AG09319 (cell line): ENCODE results near the gene PLD3.

Experiments used
- DNase-seq: peaks from one replicate; pipeline ENCODE4 v3.0.0-alpha.2; 2010; ENCODE audit warnings: low read depth; ENCODE audit errors: extremely low read depth
- TF ChIP-seq, protein P1 (sequence below): IDR thresholded peaks from 2 replicates; pipeline ENCODE4 v1.5.1; 2011; ENCODE audit warnings: low read depth, mild to moderate bottlenecking, inconsistent platforms, low read length, moderate library complexity

The PLD3 gene

DNA sequence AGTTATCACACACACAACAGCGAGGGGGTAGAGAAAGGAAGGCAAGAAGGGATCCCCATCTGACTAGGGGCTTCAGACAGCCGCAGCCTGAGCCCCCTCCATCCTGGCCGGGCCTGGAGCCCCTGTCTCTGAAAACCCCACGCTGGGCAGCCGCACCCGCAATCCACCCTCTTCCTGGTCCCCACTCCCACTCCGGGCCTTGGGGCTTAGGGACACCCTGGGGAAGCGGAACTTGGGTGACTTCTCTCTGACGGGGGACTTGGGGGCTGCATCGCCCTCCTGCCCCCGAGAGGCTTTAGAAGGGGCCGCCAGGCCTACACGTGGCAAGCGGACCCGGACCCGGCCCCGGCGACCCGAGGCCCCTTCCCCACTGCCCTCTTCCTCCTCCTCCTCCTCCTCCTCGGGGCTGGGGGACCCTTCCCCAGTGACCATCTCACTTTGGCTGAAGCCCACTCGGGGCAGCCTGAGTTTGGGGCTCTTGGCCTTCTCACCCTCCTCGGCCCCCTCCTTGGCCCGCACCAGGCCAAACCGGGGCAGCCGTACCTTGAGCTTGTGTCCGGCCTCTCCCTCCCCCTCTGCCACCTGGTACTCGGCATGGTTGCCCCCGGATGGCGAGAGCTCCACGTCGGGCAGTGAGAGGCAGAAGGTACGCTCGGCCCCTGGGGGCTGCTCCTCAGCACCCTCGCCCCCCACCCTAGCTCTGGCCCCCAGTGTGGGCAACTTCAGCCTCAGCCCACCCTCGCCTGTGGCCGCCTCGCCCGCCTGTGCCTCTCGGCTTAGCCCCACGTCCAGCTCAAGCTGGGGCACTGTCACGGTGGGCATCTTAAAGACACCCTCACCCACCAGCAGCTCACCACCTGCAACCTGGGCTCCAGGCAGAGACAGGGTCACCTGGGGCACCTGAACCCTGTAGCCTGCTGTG, 45.7 kb downstream of the PLD3 start:
- TF ChIP-seq, protein P1, sequence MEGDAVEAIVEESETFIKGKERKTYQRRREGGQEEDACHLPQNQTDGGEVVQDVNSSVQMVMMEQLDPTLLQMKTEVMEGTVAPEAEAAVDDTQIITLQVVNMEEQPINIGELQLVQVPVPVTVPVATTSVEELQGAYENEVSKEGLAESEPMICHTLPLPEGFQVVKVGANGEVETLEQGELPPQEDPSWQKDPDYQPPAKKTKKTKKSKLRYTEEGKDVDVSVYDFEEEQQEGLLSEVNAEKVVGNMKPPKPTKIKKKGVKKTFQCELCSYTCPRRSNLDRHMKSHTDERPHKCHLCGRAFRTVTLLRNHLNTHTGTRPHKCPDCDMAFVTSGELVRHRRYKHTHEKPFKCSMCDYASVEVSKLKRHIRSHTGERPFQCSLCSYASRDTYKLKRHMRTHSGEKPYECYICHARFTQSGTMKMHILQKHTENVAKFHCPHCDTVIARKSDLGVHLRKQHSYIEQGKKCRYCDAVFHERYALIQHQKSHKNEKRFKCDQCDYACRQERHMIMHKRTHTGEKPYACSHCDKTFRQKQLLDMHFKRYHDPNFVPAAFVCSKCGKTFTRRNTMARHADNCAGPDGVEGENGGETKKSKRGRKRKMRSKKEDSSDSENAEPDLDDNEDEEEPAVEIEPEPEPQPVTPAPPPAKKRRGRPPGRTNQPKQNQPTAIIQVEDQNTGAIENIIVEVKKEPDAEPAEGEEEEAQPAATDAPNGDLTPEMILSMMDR: no peak
- DNase-seq: no peak

DNA sequence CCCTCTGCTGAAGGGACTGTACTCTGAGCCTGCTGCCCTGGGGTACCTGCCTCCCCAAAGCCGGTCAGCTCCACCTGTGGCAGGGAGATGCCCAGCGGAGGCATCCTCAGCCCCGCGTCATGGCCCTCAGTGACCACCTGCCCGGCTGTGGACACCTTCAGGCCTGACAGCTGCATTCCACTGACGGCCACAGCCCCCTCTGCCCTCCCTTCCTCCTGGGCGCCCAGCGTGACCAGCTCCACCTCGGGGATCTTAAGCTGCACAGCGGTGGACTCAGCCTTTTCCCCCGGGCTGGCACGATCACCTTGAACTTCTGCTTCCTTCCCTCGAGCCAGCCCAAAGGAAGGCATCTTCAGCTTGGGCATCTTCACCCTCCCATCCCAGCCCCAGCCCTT, 46.3 kb downstream of the PLD3 start:
- DNase-seq: no peak
- TF ChIP-seq, protein P1: no peak

DNA sequence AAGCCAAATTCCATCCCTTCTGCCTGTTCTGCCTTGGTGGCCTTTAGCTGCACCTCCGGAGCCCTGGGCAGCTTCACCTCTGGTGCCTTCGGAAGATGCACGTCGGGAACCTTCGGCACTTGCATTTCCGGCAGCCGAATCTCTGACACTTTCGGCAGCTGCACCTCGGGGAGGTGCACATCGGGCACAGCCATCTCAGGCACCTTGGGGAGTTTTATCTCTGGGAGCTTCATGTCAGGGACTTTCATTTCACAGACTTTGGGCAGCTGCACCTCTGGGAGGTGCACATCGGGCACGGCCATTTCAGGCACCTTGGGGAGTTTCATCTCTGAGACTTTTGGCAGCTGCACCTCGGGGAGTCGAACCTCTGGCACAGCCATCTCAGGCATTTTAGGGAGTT, 47.5 kb downstream of the PLD3 start:
- DNase-seq: no peak
- TF ChIP-seq, protein P1: no peak

DNA sequence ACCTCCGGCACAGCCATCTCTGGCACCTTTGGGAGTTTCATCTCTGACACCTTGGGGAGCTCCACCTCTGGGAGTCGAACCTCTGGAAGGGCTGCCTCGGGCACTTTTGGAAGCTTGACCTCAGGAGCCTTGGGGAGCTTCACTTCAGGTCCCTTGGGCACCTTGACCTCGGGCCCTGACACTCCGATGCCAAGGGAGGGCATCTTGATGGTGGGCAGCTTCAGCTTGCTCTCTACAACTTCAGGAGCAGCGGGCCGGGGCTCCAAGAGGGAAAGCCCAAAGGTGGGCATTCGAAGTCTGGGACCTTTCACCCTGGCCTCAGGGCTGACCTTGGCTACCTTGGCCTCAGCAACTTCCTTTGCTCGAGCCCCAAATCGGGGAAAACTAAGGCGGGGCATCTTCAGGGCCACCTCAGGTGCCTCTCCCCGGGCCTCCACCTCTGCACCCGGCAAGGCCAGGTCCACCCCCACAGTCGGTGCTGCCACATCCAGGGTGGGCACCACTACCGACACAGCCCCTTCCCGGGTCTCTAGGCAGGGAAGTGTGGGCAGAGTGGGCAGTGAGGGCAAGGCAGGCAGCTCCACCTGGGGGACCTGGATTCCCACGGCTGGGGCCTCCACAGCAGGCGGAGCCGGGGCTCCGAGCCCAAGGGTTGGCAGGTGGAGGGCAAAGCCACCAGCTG, 48.5 kb downstream of the PLD3 start:
- TF ChIP-seq, protein P1: no peak
- DNase-seq: no peak

DNA sequence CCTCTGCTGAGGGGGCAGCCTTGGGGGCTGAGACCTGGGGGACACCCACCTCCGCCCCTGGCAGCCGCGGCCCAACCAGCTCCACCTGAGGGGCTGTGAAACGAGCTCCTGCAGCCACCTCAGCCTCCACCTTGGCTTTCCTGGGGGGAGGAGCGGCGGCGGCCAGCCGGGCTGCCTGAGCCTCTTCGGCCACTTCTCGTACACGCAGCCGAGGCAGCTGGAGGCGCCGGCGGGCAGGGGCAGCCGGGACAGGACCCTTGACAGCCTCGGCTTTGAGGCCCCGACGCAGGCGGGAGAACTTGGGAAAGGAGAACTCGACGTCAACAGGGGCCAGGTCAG, 49.0 kb downstream of the PLD3 start:
- TF ChIP-seq, protein P1: no peak

DNA sequence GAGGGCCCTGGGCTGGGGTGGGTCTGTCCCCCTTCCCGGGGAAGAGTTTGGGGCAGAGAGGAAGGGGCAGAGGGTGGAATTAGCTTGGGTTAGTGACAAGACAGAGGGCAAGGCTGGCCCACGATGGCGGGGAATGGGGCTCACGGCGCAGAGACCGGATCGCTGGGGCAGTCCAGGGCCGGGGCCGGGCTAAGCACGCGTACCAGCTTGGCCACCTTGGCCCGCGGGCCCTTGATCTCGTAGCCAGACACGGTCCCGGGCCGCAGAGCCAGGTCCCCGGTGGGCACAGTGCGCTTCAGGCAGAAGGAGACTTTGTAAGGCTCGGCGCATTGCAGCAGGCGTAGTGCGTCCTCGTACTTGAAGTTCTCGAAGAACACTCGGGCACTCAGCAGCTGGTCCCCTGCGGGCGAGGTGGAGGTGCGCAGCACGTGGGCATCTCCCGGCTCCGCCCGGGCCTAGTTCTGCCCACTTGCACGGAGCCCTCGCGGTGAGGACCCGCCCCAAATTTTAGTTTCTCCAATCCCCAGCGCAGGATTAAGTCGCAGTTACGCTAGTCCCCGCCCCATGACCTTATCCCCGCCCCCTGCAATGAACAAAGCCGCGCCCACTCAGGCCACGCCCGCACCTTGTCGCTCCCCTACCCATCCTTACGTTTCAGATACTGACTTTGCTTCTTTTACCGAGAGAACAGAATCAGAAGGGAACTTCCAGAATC, 50.1 kb downstream of the PLD3 start:
- DNase-seq: no peak
- TF ChIP-seq, protein P1: no peak

More for the DNA sequence above, 49.0 kb downstream of the PLD3 start:
- DNase-seq: no peak

DNA sequence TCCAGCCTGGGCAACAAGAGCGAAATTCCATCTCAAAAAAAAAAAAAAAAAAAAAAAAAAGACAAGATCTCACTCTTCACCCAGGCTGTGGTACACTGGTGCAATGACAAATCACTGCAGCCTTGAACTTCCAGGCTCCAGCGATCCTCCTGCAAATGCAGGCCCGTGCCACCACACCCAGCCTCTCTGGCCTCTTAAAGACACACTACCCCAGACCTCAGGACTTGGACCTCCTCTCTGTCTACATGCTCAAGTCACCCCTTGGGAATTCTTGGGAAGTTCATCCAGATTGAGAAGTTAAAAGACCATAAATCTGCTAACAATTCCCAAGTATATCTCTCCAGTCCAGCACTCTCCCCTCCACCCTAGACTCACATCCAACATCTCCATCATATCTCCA, 52.1 kb downstream of the PLD3 start:
- DNase-seq: no peak

More for the DNA sequence above, 52.1 kb downstream of the PLD3 start:
- TF ChIP-seq, protein P1: no peak
